22Rv1 (cell line): ENCODE data around the gene NTN1.

Source experiments
- H3K27ac ChIP-seq: fragments of 450-650 bp; 2 replicates; pipeline ENCODE4 v1.5.1; 2017
- CTCF ChIP-seq: fragments of 450-650 bp; IDR thresholded peaks from 2 replicates; pipeline ENCODE4 v1.5.1; 2017; ENCODE audit warnings: mild to moderate bottlenecking
- ZFX ChIP-seq: fragments of 450-650 bp; IDR thresholded peaks from 2 replicates; pipeline ENCODE4 v1.6.1; 2017; ENCODE audit warnings: antibody characterized with exemption, borderline replicate concordance

NTN1 gene

GRCh38 chr17:9240659-9241370 is 219.5 kb downstream of the NTN1 start:
- H3K27ac ChIP-seq, result peak overlapping the region; percentile 34
- TF ChIP-seq CTCF (no peak), ZFX (no peak)

GRCh38 chr17:9241371-9241712 is 220.0 kb downstream of the NTN1 start:
- no peak for TF ChIP-seq ZFX
- no peak for TF ChIP-seq CTCF
- H3K27ac ChIP-seq, result no peak overlapping the region

- no peak overlapping the region for H3K27ac ChIP-seq
- TF ChIP-seq ZFX, result no peak
- no peak for TF ChIP-seq CTCF
These were observed 220.6 kb downstream of the NTN1 start for GRCh38 chr17:9241774-9242496.

GRCh38 chr17:9242497-9242881 is 221.2 kb downstream of the NTN1 start:
- TF ChIP-seq ZFX (no peak), CTCF (no peak)
- no peak overlapping the region for H3K27ac ChIP-seq

- no peak overlapping the region for H3K27ac ChIP-seq
- TF ChIP-seq CTCF (no peak), ZFX (no peak)
These were observed 221.7 kb downstream of the NTN1 start for GRCh38 chr17:9242983-9243382.

GRCh38 chr17:9244066-9245052 is 223.0 kb downstream of the NTN1 start:
- H3K27ac ChIP-seq, result no peak overlapping the region
- no peak for TF ChIP-seq ZFX
- TF ChIP-seq CTCF, result no peak
